ENCODE measurements around the gene IFNGR1.
"Not testable (repeated sequence)": the region's sequence is repeated elsewhere in the genome, so short reads cannot be mapped to it uniquely, and the experiment has no call there.

Gene IFNGR1

GRCh38 chr6:137208279-137208678 lies 10.9 kb downstream of the IFNGR1 start:
- DNase-seq: no peak

GRCh38 chr6:137207457-137207856 lies 11.7 kb downstream of the IFNGR1 start:
- not testable (repeated sequence) for DNase-seq

- no peak for DNase-seq
Observed at GRCh38 chr6:137206577-137206976, 12.6 kb downstream of the IFNGR1 start.

- DNase-seq: no peak
Observed at GRCh38 chr6:137203256-137203655, 15.9 kb downstream of the IFNGR1 start.

DNA sequence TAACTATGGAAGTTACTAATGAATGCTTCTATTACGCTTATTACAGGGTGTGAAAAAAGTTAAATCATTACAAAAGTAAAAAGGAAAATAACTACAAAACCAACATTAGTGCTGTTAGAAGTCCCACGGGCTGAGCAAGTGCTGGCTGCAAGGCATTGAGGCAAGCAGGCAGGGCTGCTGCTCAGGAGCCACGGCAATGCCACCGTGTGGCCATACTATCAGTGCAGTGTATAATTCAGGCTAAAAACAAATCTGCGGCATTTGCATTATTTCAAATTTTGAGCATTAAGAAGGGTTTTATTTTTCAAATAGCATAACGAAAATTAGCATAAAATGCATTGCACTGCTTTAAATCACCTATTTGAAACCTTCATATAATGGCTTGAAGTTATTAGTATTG lies 17.1 kb downstream of the IFNGR1 start:
- DNase-seq: no peak

DNA sequence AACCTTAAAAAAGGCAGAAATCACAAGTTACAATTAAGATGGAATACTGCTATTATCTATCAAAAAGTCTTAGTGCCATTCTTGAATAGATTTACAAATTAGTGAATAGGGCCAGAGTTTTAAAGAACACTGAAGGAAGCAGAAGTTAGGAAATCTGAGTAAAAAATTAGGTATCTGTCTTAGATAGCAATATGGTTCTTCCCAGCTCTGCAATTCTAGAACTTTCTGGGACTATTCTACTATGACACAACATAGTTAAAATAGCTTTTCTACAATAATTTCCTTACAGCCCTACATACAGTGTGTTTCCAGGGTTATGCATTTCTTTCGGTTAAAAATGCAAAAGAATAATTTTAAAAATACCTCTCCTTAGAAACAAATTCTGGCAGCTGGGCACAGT lies 18.2 kb downstream of the IFNGR1 start:
- DNase-seq: no peak

GRCh38 chr6:137200288-137200687 lies 18.9 kb downstream of the IFNGR1 start:
- DNase-seq: no peak

GRCh38 chr6:137197684-137198645 lies 21.2 kb downstream of the IFNGR1 start:
- DNase-seq: no peak

GRCh38 chr6:137193256-137194070 lies 25.7 kb downstream of the IFNGR1 start:
- no peak for DNase-seq

- no peak for DNase-seq
Observed at GRCh38 chr6:137192821-137193220, 26.4 kb downstream of the IFNGR1 start.

GRCh38 chr6:137191670-137192069 lies 27.5 kb downstream of the IFNGR1 start:
- DNase-seq: no peak

DNA sequence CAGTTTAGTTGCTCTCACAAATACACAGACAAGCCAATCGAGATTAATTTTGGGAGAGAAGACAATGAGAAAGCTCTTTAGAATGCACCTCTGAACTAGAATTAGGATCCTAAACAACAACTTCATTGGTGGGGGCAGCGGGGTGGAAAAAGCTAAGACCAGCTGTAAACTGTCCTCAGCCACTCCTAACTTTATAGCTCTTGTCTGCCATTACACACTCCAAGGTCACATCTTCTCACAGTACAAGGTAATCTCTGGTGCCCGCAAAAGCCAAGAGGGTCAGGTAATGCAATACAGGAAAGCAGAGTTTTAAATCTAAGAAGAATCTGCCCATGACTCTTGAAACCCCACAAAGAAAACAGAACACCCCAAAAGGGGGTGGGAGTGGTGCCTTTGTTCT lies 27.9 kb downstream of the IFNGR1 start:
- no peak for DNase-seq

DNA sequence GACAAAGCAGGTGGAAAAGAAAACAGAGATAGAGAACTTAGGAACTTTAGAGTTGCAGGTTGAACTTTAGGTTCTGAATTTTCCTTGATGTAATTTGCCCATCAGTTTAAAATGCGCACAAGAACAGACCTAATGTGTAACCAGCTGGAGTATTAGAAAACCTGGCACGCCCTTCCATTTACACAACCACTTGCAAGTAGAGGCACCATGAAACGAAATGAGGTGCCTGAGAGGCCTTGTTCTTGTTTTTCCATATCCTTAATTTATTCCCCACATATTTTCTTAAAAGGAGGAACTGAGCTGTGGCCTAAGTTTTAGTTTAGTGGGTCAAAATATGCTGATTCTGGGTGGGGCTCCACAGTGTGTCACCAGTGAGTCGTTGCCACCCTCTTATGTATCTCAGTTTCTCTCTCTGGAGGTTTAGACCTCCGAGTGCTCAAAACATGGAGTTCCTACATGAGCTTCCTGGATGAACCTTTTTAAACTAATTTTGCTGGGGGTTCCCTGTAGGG lies 28.5 kb downstream of the IFNGR1 start:
- no peak for DNase-seq

GRCh38 chr6:137188855-137189254 lies 30.3 kb downstream of the IFNGR1 start:
- no peak for DNase-seq

DNA sequence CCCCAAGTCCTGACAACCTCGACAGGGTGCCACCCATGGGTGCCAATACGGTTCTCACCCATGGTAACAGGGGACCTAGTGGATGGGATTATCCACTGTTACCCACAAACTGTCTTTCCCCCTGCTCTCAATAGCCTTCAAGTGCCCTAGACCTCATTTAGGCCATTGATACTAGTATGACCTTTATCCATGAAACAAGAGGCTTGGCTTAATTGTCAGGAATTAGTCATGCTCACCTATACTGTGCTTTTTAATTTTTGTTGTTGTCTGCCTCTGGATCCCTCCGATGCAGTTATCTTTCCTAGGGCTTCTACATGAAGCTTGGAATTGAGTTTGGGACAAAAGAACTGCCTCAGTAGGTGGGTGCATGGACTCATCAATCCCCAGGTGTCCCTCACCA lies 33.9 kb downstream of the IFNGR1 start:
- no peak for DNase-seq

GRCh38 chr6:137182654-137183073 lies 36.5 kb downstream of the IFNGR1 start:
- no peak for DNase-seq

GRCh38 chr6:137181891-137182653 lies 37.1 kb downstream of the IFNGR1 start:
- DNase-seq: no peak

DNA sequence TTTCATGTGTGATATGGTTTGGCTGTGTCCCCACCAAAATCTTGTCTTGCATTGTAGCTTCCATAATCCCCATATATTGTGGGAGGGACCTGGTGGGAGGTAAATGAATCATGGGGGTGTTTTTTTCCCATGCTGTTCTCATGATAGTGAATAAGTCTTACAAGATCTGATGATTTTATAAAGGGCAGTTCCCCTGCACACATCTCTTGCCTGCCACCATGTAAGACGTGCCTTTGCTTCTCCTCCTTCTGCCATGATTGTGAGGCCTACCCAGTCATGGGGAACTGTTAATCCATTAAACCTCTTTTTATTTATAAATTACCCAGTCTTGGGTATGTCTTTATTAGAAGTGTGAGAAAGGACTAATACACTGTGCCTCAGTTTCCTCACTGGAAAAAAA lies 41.6 kb downstream of the IFNGR1 start:
- no peak for DNase-seq

DNA sequence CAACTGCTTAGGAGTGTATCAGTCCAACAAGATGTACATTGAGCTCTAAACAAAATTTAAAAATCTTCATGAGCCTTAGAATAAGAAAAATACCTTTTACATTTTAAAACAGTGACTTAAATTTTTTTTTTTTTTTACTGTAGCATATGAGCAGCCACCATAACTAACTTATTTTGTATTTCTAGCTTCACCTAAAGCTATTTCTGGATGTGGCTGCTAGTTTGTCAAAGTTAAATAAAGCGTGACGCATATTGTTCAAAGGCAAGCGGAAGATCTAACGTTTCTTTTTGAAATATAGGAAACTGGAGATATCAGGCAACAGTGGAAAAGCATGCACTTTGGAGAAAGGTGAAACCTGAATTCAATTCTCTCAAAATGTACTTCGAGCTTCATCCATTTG lies 42.5 kb downstream of the IFNGR1 start:
- no peak for DNase-seq

- DNase-seq: no peak
Observed at GRCh38 chr6:137175868-137176245, 43.3 kb downstream of the IFNGR1 start.

- no peak for DNase-seq
Observed at GRCh38 chr6:137175157-137175867, 43.9 kb downstream of the IFNGR1 start.

- no peak for DNase-seq
Observed at GRCh38 chr6:137173501-137173900, 45.7 kb downstream of the IFNGR1 start, which contains the start of gene IL22RA2. Gene IL22RA2, minus strand, starts transcription at chr6:137173644. Its CDS starts 11,895 bp downstream, at chr6:137161749.

All from activated effector memory CD4-positive, alpha-beta T cell treated with anti-CD3 and anti-CD28 coated beads, Interleukin-2, amount 50 U/mL, for 16 hours (primary cell).